Measurements from ENCODE around the gene KCNJ11. TPM values are rescaled to one million over a fixed set of nuclear protein-coding genes. Genes with fewer than 3 reads are reported as not detected.

Gene KCNJ11
- total and polyA plus RNA-seq, 2 of the 13 experiments (the other 11 are each of a cell fraction or from before 2014, with no cell fraction given) = 0.38 to 1.6 TPM

DNA sequence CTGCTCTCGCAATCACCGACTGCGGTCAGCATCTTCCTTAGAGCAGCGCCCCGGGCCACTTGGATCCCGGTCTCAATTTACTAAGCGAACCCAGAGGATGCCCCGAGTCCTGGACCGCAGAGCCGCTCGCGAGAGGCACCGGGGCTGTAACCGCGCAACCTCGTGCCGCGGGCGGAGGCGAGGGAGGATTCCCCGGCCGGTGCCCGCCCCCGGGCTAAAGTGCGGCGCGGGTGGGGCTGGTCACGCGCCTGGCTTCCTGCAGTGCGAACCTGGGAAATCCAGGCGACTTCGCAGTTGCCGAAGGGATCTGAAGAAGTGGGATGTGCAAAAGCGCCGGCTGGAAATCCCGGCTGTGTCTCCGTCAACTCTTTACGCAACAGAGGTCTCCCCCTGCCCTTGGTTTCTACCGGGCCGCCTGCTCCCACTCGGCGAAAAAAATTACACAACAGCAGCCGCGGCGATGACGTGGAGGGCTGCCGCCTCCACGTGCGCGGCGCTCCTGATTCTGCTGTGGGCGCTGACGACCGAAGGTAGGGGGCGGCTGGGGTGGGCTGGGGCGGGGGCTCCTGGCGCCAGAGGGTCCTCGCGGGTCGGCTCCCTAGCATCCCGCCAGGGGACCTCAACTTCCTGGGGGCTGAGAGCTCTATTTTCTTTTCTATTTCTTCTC lies 36.8 kb downstream of the KCNJ11 start, which contains the start of gene NCR3LG1 (continued):
- TF ChIP-seq POGK (CRISPR knock-in tag; conservative IDR thresholded peaks at IDR 0.05) (peak; percentile 76; the same call in 1 of the 2 replicates), ZNF496 (CRISPR knock-in tag; IDR thresholded peaks at IDR 0.05; ENCODE audit: insufficient replicate concordance) (no peak), ZNF232 (CRISPR knock-in tag; IDR thresholded peaks at IDR 0.05; ENCODE audit: borderline replicate concordance) (peak; percentile 60; the same call in 1 of the 2 replicates), KLF15 (CRISPR knock-in tag; IDR thresholded peaks at IDR 0.05; ENCODE audit: borderline replicate concordance) (peak; percentile 83), ZNF614 (CRISPR knock-in tag; IDR thresholded peaks at IDR 0.05; ENCODE audit: borderline replicate concordance) (peak; percentile 29; the same call in 1 of the 2 replicates), ZSCAN31 (CRISPR knock-in tag; IDR thresholded peaks at IDR 0.05; ENCODE audit: low read depth) (no peak; the same call in 1 of the 2 replicates), ZNF619 (CRISPR knock-in tag; IDR thresholded peaks at IDR 0.05) (no peak), ZNF550 (CRISPR knock-in tag; IDR thresholded peaks at IDR 0.05; ENCODE audit: borderline replicate concordance) (peak; percentile 75; the same call in 1 of the 2 replicates), ARID4A (CRISPR knock-in tag; IDR thresholded peaks at IDR 0.05; ENCODE audit: borderline replicate concordance) (peak; percentile 48; the same call in 1 of the 2 replicates), NFE2 (CRISPR knock-in tag; IDR thresholded peaks at IDR 0.05) (no peak), MEIS1 (CRISPR knock-in tag; IDR thresholded peaks at IDR 0.05; ENCODE audit: borderline replicate concordance) (0 out of 2 replicates have a peak, but pooled peaks have one; percentile 23), KMT2A (CRISPR knock-in tag; IDR thresholded peaks at IDR 0.05) (peak; percentile 72), ZNF281 (CRISPR knock-in tag; IDR thresholded peaks at IDR 0.05; ENCODE audit: borderline replicate concordance) (no peak), EEA1 (CRISPR knock-in tag; IDR thresholded peaks at IDR 0.05; ENCODE audit: borderline replicate concordance) (0 out of 2 replicates have a peak, but pooled peaks have one; percentile 59), ZFP36L2 (CRISPR knock-in tag; IDR thresholded peaks at IDR 0.05) (no peak), ZNF558 (CRISPR knock-in tag; IDR thresholded peaks at IDR 0.05; ENCODE audit: borderline replicate concordance) (peak; percentile 65; the same call in 1 of the 2 replicates)
- TF ChIP-seq, protein P1, sequence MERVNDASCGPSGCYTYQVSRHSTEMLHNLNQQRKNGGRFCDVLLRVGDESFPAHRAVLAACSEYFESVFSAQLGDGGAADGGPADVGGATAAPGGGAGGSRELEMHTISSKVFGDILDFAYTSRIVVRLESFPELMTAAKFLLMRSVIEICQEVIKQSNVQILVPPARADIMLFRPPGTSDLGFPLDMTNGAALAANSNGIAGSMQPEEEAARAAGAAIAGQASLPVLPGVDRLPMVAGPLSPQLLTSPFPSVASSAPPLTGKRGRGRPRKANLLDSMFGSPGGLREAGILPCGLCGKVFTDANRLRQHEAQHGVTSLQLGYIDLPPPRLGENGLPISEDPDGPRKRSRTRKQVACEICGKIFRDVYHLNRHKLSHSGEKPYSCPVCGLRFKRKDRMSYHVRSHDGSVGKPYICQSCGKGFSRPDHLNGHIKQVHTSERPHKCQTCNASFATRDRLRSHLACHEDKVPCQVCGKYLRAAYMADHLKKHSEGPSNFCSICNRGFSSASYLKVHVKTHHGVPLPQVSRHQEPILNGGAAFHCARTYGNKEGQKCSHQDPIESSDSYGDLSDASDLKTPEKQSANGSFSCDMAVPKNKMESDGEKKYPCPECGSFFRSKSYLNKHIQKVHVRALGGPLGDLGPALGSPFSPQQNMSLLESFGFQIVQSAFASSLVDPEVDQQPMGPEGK (CRISPR knock-in tag; IDR thresholded peaks at IDR 0.05) = peak; percentile 94
